Measurements from ENCODE around the gene SRL.

The SRL gene

GRCh38 chr16:4141604-4142003, 100.3 kb downstream of the SRL start:
- TF ChIP-seq CTCF (IDR thresholded peaks at IDR 0.05): no peak

DNA sequence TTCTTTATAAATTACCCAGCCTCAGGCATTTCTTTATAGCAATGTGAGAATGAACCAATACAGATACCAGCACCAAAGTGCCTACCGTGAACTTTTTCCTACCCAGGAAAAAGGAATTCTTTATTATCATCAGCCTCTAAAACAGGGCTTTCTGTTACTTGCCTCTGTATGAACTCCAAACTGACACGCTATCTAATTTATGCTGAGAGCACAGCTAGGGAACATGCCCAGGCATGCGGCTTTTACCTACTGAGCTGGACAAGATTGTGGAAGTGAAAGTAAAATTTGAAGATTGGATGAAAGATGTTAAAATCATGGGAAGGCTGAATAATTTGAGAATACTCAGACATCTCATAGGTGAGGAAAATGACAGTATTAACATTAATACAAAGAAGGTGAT, 101.2 kb downstream of the SRL start:
- TF ChIP-seq CTCF (IDR thresholded peaks at IDR 0.05): no peak

- TF ChIP-seq CTCF (IDR thresholded peaks at IDR 0.05): no peak
These were observed 101.9 kb downstream of the SRL start for GRCh38 chr16:4139968-4140367.
